Cardiac muscle cell (in vitro differentiated cells and primary cell): ENCODE measurements around the gene USF2. TPM values are rescaled to one million over a fixed set of nuclear protein-coding genes. Genes with fewer than 3 reads are reported as not detected.

Experiments
- DNase-seq, 2 donors: peaks; one replicate each; pipeline versions ENCODE4 v3.0.0 to v3.0.0-alpha.2; 2010 to 2017; ENCODE audit warnings: low read depth in 1 of 2, low spot score in 1 of 2
- H3K27ac ChIP-seq: fragments of 200-600 bp; sonication (generic); 2 replicates; pipeline ENCODE4 v1.5.1; 2016
- H3K27me3 ChIP-seq: fragments of 200-600 bp; sonication (generic); 2 replicates; pipeline ENCODE4 v1.6.0; 2016; ENCODE audit warnings: control low read depth
- H3K36me3 ChIP-seq: fragments of 200-600 bp; sonication (generic); 2 replicates; pipeline ENCODE4 v1.5.1; 2016; ENCODE audit warnings: control low read depth
- H3K4me1 ChIP-seq: fragments of 200-600 bp; sonication (generic); 2 replicates; pipeline ENCODE4 v1.8.1; 2017; ENCODE audit warnings: low read depth, mild to moderate bottlenecking, mixed run types
- H3K4me3 ChIP-seq: fragments of 200-600 bp; sonication (generic); 2 replicates; pipeline ENCODE4 v1.5.1; 2016; ENCODE audit warnings: mild to moderate bottlenecking
- H3K9me3 ChIP-seq: fragments of 200-600 bp; sonication (generic); 2 replicates; pipeline ENCODE4 v1.5.1; 2017; ENCODE audit warnings: low read depth, mild to moderate bottlenecking, control low read depth
- polyA plus RNA-seq: library from polyadenylated mRNA; unstranded; fragments of >200 nt; fragmentation: Nextera tagmentation; extraction: Ambion mirVana; gene quantifications from 2 replicates; pipeline ENCODE4 v1.2.1, GENCODE V29; 2016
- total RNA-seq: library from RNA; depleted of rRNA; stranded (reverse); fragments of >200 nt; gene quantifications from 2 replicates; pipeline ENCODE4 v1.2.3, GENCODE V29; 2016
- TF ChIP-seq, protein P1 (sequence below): IDR thresholded peaks from 2 replicates; pipeline ENCODE4 v1.5.1; 2012; ENCODE audit warnings: low read depth, mild to moderate bottlenecking, low read length

Gene USF2
- total and polyA plus RNA-seq, 2 experiments from 2014 or later: 31.7 to 235 TPM

- H3K27ac ChIP-seq: no peak overlapping the region
- H3K4me1 ChIP-seq: no peaks in the 10 kb centered on the region
- H3K27me3 ChIP-seq: no peaks in the 10 kb centered on the region
- TF ChIP-seq, protein P1, sequence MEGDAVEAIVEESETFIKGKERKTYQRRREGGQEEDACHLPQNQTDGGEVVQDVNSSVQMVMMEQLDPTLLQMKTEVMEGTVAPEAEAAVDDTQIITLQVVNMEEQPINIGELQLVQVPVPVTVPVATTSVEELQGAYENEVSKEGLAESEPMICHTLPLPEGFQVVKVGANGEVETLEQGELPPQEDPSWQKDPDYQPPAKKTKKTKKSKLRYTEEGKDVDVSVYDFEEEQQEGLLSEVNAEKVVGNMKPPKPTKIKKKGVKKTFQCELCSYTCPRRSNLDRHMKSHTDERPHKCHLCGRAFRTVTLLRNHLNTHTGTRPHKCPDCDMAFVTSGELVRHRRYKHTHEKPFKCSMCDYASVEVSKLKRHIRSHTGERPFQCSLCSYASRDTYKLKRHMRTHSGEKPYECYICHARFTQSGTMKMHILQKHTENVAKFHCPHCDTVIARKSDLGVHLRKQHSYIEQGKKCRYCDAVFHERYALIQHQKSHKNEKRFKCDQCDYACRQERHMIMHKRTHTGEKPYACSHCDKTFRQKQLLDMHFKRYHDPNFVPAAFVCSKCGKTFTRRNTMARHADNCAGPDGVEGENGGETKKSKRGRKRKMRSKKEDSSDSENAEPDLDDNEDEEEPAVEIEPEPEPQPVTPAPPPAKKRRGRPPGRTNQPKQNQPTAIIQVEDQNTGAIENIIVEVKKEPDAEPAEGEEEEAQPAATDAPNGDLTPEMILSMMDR: no peak
- no peak overlapping the region for H3K4me3 ChIP-seq
- H3K36me3 ChIP-seq: no peaks in the 10 kb centered on the region
- H3K9me3 ChIP-seq: no peaks in the 10 kb centered on the region
- no peak for DNase-seq
These were observed 45.5 kb upstream of the USF2 start for GRCh38 chr19:35223084-35223790.

GRCh38 chr19:35223862-35224505 is 44.8 kb upstream of the USF2 start:
- Histone ChIP-seq H3K27me3 (no peaks in the 10 kb centered on the region), H3K4me3 (no peak overlapping the region), H3K9me3 (no peaks in the 10 kb centered on the region), H3K27ac (no peak overlapping the region), H3K36me3 (no peaks in the 10 kb centered on the region), H3K4me1 (no peaks in the 10 kb centered on the region)
- TF ChIP-seq, protein P1: no peak
- DNase-seq: no peak

DNA sequence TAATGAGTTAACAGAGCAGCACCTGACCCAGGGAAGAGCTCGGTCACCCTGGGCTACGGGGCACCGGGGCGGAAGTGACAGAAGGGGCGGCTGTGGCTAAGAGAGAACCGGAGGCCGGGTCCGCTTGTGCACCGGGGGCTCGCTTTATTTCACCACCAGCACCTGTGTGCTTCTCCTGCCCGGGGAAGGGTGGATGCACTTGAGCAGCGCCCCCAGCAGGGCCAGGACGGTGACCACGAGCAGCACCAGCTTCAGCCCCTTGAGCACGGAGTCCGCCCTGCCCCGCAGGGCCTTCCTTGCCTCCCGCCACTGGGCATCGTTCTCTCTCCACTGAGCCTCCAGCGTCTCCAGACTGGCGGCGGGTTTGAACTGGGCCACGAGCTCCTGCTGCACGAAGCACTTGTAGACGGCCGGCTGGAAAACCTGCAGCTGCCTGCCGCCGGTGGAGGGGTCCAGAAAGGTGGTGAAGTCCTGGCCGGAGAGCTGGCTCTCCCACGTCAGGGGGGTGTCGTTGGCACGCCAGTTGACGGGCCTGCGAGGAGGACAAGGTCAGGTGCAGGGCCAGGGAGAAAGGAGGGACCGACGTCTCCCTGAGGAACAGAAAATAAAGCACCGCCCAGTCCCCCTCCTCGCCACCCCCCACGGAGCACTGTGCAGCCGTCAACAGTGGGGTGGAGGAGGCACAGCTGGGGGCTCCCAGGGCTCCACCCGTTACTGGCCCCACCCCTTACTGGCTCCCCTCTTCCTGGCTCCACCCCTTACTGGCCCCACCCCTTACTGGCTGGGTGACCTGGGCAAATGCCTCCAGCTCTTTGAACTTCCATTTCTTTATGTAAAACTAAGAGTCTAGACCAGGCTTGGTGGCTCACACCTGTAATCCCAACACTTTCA is 43.8 kb upstream of the USF2 start:
- DNase-seq: no peak
- Histone ChIP-seq H3K27ac (no peak overlapping the region), H3K4me3 (no peak overlapping the region), H3K36me3 (no peaks in the 10 kb centered on the region), H3K4me1 (no peaks in the 10 kb centered on the region), H3K9me3 (no peaks in the 10 kb centered on the region), H3K27me3 (no peaks in the 10 kb centered on the region)
- TF ChIP-seq, protein P1: no peak

GRCh38 chr19:35225951-35226350 is 42.8 kb upstream of the USF2 start:
- Histone ChIP-seq H3K4me1 (no peaks in the 10 kb centered on the region), H3K36me3 (no peaks in the 10 kb centered on the region), H3K4me3 (no peak overlapping the region), H3K9me3 (no peaks in the 10 kb centered on the region), H3K27me3 (no peaks in the 10 kb centered on the region), H3K27ac (no peak overlapping the region)
- no peak for DNase-seq
- TF ChIP-seq, protein P1: no peak

DNA sequence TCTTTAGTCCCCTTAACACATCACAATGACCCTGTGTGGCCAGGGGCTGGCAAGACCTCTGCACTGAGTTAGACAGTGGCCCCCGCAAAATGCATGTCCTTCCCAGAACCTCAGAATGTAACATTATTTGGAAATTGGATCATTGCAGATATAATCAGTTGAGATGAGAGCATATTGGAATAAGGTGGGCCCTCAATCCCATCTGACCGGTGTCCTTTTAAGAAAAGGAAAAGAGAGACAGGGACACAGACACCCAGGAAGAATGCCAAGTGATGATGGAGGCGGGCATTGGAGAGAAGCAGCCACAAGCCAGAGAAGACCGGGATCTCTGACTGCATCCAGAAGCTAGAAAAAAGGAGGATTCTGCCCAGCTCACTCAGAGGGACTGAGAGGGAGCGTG is 42.0 kb upstream of the USF2 start:
- Histone ChIP-seq H3K4me3 (no peak overlapping the region), H3K36me3 (no peaks in the 10 kb centered on the region), H3K9me3 (no peaks in the 10 kb centered on the region), H3K27ac (no peak overlapping the region), H3K27me3 (no peaks in the 10 kb centered on the region), H3K4me1 (no peaks in the 10 kb centered on the region)
- no peak for DNase-seq
- TF ChIP-seq, protein P1: no peak
